WTC11 (cell line): Measurements from ENCODE around the gene METTL1. TPM values are rescaled to one million over a fixed set of nuclear protein-coding genes. Genes with fewer than 3 reads are reported as not detected.
A peak's percentile ranks its signal among the peaks of the same experiment; 100 is the strongest.

Experiments used
- ATAC-seq: fragments of 200-7000 bp; cut with Tn5 transposase; 2 replicates; pipeline ENCODE4 v1.10.0; 2021; ENCODE audit warnings: mild to moderate bottlenecking, moderate library complexity
- CTCF ChIA-PET: fragments of 300-600 bp; sonication (Branson Sonifier 250); formaldehyde crosslinking; loops from one replicate; lab custom pipeline; 2021; ENCODE audit warnings: antibody characterized with exemption; lab: Charles Lee
- POLR2A ChIA-PET: fragments of 350-600 bp; sonication (Branson Sonifier 250); formaldehyde crosslinking; loops from one replicate; lab custom pipeline; 2021; ENCODE audit warnings: antibody characterized with exemption; lab: Charles Lee
- DNase-seq: peaks from one replicate; pipeline ENCODE4 v3.0.0; 2021; ENCODE audit warnings: low spot score
- H3K27ac Mint-ChIP-seq: 2 replicates; pipeline ENCODE4 v1.8.0; 2021; ENCODE audit warnings: mixed read lengths
- H3K27me3 Mint-ChIP-seq: 2 replicates; pipeline ENCODE4 v1.8.0; 2021; ENCODE audit warnings: low read depth, mild to moderate bottlenecking, moderate library complexity, mixed read lengths
- H3K36me3 Mint-ChIP-seq: 2 replicates; pipeline ENCODE4 v1.8.0; 2021; ENCODE audit warnings: mixed read lengths
- H3K4me1 Mint-ChIP-seq: 2 replicates; pipeline ENCODE4 v1.8.0; 2022; ENCODE audit warnings: mixed read lengths
- H3K4me3 Mint-ChIP-seq: 2 replicates; pipeline ENCODE4 v1.8.0; 2021; ENCODE audit warnings: mild to moderate bottlenecking, moderate library complexity, mixed read lengths
- H3K9me3 Mint-ChIP-seq: 2 replicates; pipeline ENCODE4 v1.8.0; 2021; ENCODE audit warnings: mixed read lengths
- ETV6 ChIP-seq: sonication (generic); formaldehyde crosslinking; IDR thresholded peaks from 2 replicates; pipeline ENCODE4 v1.8.1; 2022; ENCODE audit warnings: mild to moderate bottlenecking, missing genetic modification reagents
- GABPB1 ChIP-seq: sonication (generic); formaldehyde crosslinking; IDR thresholded peaks from 2 replicates; pipeline ENCODE4 v1.8.1; 2023; ENCODE audit warnings: mild to moderate bottlenecking, missing genetic modification reagents
- NR1H2 ChIP-seq: sonication (generic); formaldehyde crosslinking; IDR thresholded peaks from 2 replicates; pipeline ENCODE4 v1.9.0; 2021; ENCODE audit warnings: mild to moderate bottlenecking, moderate library complexity, missing genetic modification reagents
- PRDM15 ChIP-seq: sonication (generic); formaldehyde crosslinking; IDR thresholded peaks from 2 replicates; pipeline ENCODE4 v1.8.0; 2022; ENCODE audit warnings: missing genetic modification reagents
- SP1 ChIP-seq: sonication (generic); formaldehyde crosslinking; conservative IDR thresholded peaks from 2 replicates; pipeline ENCODE4 v1.8.1; 2022; ENCODE audit warnings: missing genetic modification reagents
- USF1 ChIP-seq: sonication (generic); formaldehyde crosslinking; IDR thresholded peaks from 2 replicates; pipeline ENCODE4 v1.8.0; 2022; ENCODE audit warnings: mild to moderate bottlenecking, missing genetic modification reagents
- ZNF232 ChIP-seq: sonication (generic); formaldehyde crosslinking; IDR thresholded peaks from 2 replicates; pipeline ENCODE4 v1.8.0; 2022; ENCODE audit warnings: mild to moderate bottlenecking, missing genetic modification reagents
- ZNF416 ChIP-seq: fragments of 250-450 bp; sonication (Bioruptor Pico); IDR thresholded peaks from 2 replicates; pipeline ENCODE4 v1.9.0; 2021; ENCODE audit warnings: mild to moderate bottlenecking, inconsistent platforms
- ZNF532 ChIP-seq: fragments of 250-450 bp; sonication (Bioruptor Pico); IDR thresholded peaks from 2 replicates; pipeline ENCODE4 v1.9.0; 2021; ENCODE audit warnings: mild to moderate bottlenecking, borderline replicate concordance
- total RNA-seq: library from RNA; stranded (reverse); gene quantifications from 3 replicates; pipeline ENCODE4 v1.2.3, GENCODE V29; 2021
- TF ChIP-seq, protein P1 (sequence below): fragments of 250-450 bp; sonication (Bioruptor Pico); IDR thresholded peaks from 2 replicates; pipeline ENCODE4 v2.1.2; 2022; ENCODE audit warnings: mild to moderate bottlenecking, moderate library complexity
- TF ChIP-seq, protein P2 (sequence below): sonication (generic); formaldehyde crosslinking; IDR thresholded peaks from 2 replicates; pipeline ENCODE4 v1.8.1; 2023; ENCODE audit warnings: mild to moderate bottlenecking, missing genetic modification reagents, moderate library complexity
- TF ChIP-seq, protein P3 (sequence below): sonication (generic); formaldehyde crosslinking; IDR thresholded peaks from 2 replicates; pipeline ENCODE4 v1.8.0; 2022; ENCODE audit warnings: mild to moderate bottlenecking, missing genetic modification reagents

METTL1 gene
- total RNA-seq, 1 experiment from 2014 or later = 25.5 TPM

GRCh38 chr12:57767305-57767698 lies 4.6 kb downstream of the METTL1 start:
- peak overlapping the region; percentile 74 for H3K4me3 Mint-ChIP-seq
- TF ChIP-seq ZNF532 (CRISPR knock-in tag) = no peak
- no peak for TF ChIP-seq SP1
- TF ChIP-seq, protein P1, sequence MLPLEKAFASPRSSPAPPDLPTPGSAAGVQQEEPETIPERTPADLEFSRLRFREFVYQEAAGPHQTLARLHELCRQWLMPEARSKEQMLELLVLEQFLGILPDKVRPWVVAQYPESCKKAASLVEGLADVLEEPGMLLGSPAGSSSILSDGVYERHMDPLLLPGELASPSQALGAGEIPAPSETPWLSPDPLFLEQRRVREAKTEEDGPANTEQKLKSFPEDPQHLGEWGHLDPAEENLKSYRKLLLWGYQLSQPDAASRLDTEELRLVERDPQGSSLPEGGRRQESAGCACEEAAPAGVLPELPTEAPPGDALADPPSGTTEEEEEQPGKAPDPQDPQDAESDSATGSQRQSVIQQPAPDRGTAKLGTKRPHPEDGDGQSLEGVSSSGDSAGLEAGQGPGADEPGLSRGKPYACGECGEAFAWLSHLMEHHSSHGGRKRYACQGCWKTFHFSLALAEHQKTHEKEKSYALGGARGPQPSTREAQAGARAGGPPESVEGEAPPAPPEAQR (CRISPR knock-in tag) = no peak
- no peak for TF ChIP-seq GABPB1
- TF ChIP-seq, protein P2, sequence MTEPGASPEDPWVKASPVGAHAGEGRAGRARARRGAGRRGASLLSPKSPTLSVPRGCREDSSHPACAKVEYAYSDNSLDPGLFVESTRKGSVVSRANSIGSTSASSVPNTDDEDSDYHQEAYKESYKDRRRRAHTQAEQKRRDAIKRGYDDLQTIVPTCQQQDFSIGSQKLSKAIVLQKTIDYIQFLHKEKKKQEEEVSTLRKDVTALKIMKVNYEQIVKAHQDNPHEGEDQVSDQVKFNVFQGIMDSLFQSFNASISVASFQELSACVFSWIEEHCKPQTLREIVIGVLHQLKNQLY (CRISPR knock-in tag) = no peak
- TF ChIP-seq USF1 (CRISPR knock-in tag) = no peak
- no peak for TF ChIP-seq ZNF416 (CRISPR knock-in tag)
- no peak for TF ChIP-seq ZNF232 (CRISPR knock-in tag)
- TF ChIP-seq, protein P3, sequence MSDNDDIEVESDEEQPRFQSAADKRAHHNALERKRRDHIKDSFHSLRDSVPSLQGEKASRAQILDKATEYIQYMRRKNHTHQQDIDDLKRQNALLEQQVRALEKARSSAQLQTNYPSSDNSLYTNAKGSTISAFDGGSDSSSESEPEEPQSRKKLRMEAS (CRISPR knock-in tag) = no peak
- no peak for TF ChIP-seq PRDM15 (CRISPR knock-in tag)
- TF ChIP-seq ETV6 (CRISPR knock-in tag) = no peak
- TF ChIP-seq NR1H2 = no peak
- TF ChIP-seq, all 79 proteins: peak for 0
- H3K27ac Mint-ChIP-seq = no peak overlapping the region
- H3K4me1 Mint-ChIP-seq = peaks cover 36% of the 10 kb centered on the region
- ChIA-PET CTCF (interaction anchor here (1.0 to 5.3 kb wide), 7 partner anchors 11 to 156 kb away, joined by 3 to 80 read pairs (median 3); partner anchors contain the start of genes ARHGEF25 and CDK4), POLR2A (interaction anchor here (0.9 to 1.3 kb wide), 2 partner anchors 16 to 23 kb away, joined by 3 to 4 read pairs; partner anchors contain the start of genes TSFM and TSPAN31)
- peaks cover 61% of the 10 kb centered on the region for H3K27me3 Mint-ChIP-seq
- no peak for DNase-seq
- no peaks in the 10 kb centered on the region for H3K9me3 Mint-ChIP-seq
- ATAC-seq = no peak
- peaks cover 23% of the 10 kb centered on the region for H3K36me3 Mint-ChIP-seq
